ENCODE measurements around the gene SETD3. TPM values are rescaled to one million over a fixed set of nuclear protein-coding genes. Genes with fewer than 3 reads are reported as not detected.
A peak's percentile ranks its signal among the peaks of the same experiment; 100 is the strongest.

SETD3 gene
- total RNA-seq, 6 experiments from 2014 or later = 24.7 to 42.0 (median 28.8) TPM

- ATAC-seq (no peak), DNase-seq (no peak)
- no peaks in the 10 kb centered on the region for H3K36me3 ChIP-seq
- H3K27me3 ChIP-seq = no peaks in the 10 kb centered on the region
- peak overlapping the region; percentile 19 to 81 (median 73) for H3K27ac ChIP-seq
- peak overlapping the region; percentile 57 to 84 (median 61) for H3K4me3 ChIP-seq
- intact Hi-C loops (cut with DNase I) = no loop called here
- 2% methylated on average over 18 of the region's 18 CpGs for WGBS (ENCODE audit: insufficient coverage, low coverage, low lambda C conversion rate, missing lambda C conversion rate)
- H3K9me3 ChIP-seq = no peaks in the 10 kb centered on the region
- peaks cover 0 to 43% (median 12%) of the 10 kb centered on the region in 4 donors for H3K4me1 ChIP-seq
- TF ChIP-seq CTCF (IDR thresholded peaks at IDR 0.05) (no peak), POLR2A (IDR thresholded peaks at IDR 0.05) (no peak)
These were observed 1.3 kb downstream of the SETD3 start for GRCh38 chr14:99479160-99479905.

DNA sequence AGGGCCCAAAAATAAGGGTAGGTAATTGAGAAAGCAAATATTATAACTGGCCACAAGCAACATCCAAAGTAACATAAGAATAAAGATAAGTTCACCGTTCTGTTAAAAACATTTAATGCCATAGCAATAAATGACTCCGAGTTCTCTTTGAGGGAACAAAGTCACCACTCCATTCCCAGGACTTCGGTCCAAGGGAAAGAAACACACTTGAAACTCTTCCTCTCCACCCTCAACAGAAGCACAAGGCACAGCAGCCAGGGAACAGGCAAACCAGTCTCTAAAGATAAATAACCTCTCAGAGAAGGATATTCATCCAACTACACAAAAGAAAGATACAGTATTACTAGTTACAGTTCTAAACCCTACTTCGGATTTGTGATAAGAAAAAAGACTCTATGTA is 2.5 kb downstream of the SETD3 start:
- Histone ChIP-seq H3K4me3 (no peak overlapping the region), H3K4me1 (peaks cover 0 to 38% (median 12%) of the 10 kb centered on the region in 4 donors), H3K36me3 (no peaks in the 10 kb centered on the region), H3K27me3 (no peaks in the 10 kb centered on the region), H3K9me3 (no peaks in the 10 kb centered on the region), H3K27ac (no peak overlapping the region)
- no peak for TF ChIP-seq POLR2A (IDR thresholded peaks at IDR 0.05)
- no peak for TF ChIP-seq CTCF (IDR thresholded peaks at IDR 0.05)
- 71% methylated on average over 4 of the region's 4 CpGs for WGBS (ENCODE audit: insufficient coverage, low coverage, low lambda C conversion rate, missing lambda C conversion rate)
- intact Hi-C loops (cut with DNase I) = no loop called here
- ATAC-seq (no peak), DNase-seq (no peak)

DNA sequence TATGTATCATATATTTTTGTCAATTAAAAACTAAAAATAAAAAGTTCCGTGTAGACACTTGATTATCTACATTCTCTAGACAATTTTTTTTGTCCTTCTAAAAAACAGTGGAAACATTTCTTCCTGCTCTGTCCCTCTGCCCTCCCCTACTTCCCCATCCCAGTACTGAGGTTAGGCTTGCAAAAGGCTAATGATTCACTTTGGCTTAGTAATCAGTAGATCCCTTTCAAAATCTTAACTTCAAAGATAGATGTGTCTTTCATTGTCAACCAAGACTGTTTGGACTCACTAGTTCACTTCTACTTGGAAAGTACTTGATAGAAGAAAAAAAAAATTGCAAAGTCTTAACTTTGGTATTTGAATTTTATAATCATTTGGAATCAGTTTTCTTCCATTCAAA is 3.8 kb downstream of the SETD3 start:
- no peak overlapping the region for H3K27ac ChIP-seq
- no peaks in the 10 kb centered on the region for H3K36me3 ChIP-seq
- H3K4me3 ChIP-seq = no peak overlapping the region
- intact Hi-C loops (cut with DNase I) = no loop called here
- WGBS (ENCODE audit: insufficient coverage, low coverage, low lambda C conversion rate, missing lambda C conversion rate) = 26% methylated on average over 1 of the region's 1 CpG
- DNase-seq = no peak
- TF ChIP-seq POLR2A (IDR thresholded peaks at IDR 0.05) (no peak), CTCF (IDR thresholded peaks at IDR 0.05) (no peak)
- H3K9me3 ChIP-seq = no peaks in the 10 kb centered on the region
- ATAC-seq = no peak
- peaks cover 0 to 26% (median 12%) of the 10 kb centered on the region in 4 donors for H3K4me1 ChIP-seq
- H3K27me3 ChIP-seq = no peaks in the 10 kb centered on the region

- Histone ChIP-seq H3K4me1 (peaks cover 0 to 26% (median 12%) of the 10 kb centered on the region in 4 donors), H3K36me3 (no peaks in the 10 kb centered on the region), H3K4me3 (no peak overlapping the region), H3K27ac (no peak overlapping the region), H3K27me3 (no peaks in the 10 kb centered on the region), H3K9me3 (no peaks in the 10 kb centered on the region)
- WGBS (ENCODE audit: insufficient coverage, low coverage, low lambda C conversion rate, missing lambda C conversion rate) = 56% methylated on average over 2 of the region's 2 CpGs
- TF ChIP-seq POLR2A (IDR thresholded peaks at IDR 0.05) = no peak
- TF ChIP-seq CTCF (IDR thresholded peaks at IDR 0.05) = no peak
- no peak for ATAC-seq
- intact Hi-C loops (cut with DNase I) = no loop called here
- DNase-seq = no peak
These were observed 5.0 kb downstream of the SETD3 start for GRCh38 chr14:99475660-99476059.

All from right lobe of liver (tissue), 6 donors.